ENCODE results near the gene PRKN.

Gene PRKN

GRCh38 chr6:162568266-162568665, 159.3 kb downstream of the PRKN start (continued):
- TF ChIP-seq REST (tag by site-specific recombination; IDR thresholded peaks at IDR 0.05) = no peak
- no peak for TF ChIP-seq ZNF214 (tag by site-specific recombination; IDR thresholded peaks at IDR 0.05; ENCODE audit: borderline replicate concordance)
- no peak for TF ChIP-seq ZNF362 (tag by site-specific recombination; IDR thresholded peaks at IDR 0.05)
- TF ChIP-seq ZNF404 (tag by site-specific recombination; IDR thresholded peaks at IDR 0.05) = no peak

- ChIA-PET CTCF (interaction anchor here (0.7 kb wide), 1 partner anchor 164 kb away, joined by 3 read pairs; no protein-coding TSS in a partner anchor), POLR2A (no interaction called here)
- no peak overlapping the region for H3K27ac ChIP-seq (ENCODE audit: extremely low read depth, low read depth, low read length)
- no peaks in the 10 kb centered on the region for H3K36me3 ChIP-seq (ENCODE audit: control insufficient read depth in 2 of 2, insufficient read depth in 1 of 2, low read length in 2 of 2)
- TF ChIP-seq ZNF670 (tag by site-specific recombination; IDR thresholded peaks at IDR 0.05; ENCODE audit: low read depth) = no peak
- no peak for TF ChIP-seq ZNF600 (tag by site-specific recombination; IDR thresholded peaks at IDR 0.05)
- no peak for TF ChIP-seq ZNF214 (tag by site-specific recombination; IDR thresholded peaks at IDR 0.05; ENCODE audit: borderline replicate concordance)
- no peak for TF ChIP-seq ZFP41 (tag by site-specific recombination; IDR thresholded peaks at IDR 0.05; ENCODE audit: borderline replicate concordance)
- TF ChIP-seq MYNN (tag by site-specific recombination; IDR thresholded peaks at IDR 0.05; ENCODE audit: borderline replicate concordance) = no peak
- no peak for TF ChIP-seq ZBTB11 (tag by site-specific recombination; conservative IDR thresholded peaks at IDR 0.05; ENCODE audit: low read depth)
- TF ChIP-seq ZNF626 (tag by site-specific recombination; IDR thresholded peaks at IDR 0.05) = no peak
- no peak for TF ChIP-seq ZNF391 (tag by site-specific recombination; IDR thresholded peaks at IDR 0.05; ENCODE audit: borderline replicate concordance, low read depth)
- TF ChIP-seq GLI4 (tag by site-specific recombination; IDR thresholded peaks at IDR 0.05) = no peak
- no peak for TF ChIP-seq ZNF571 (tag by site-specific recombination; IDR thresholded peaks at IDR 0.05)
- TF ChIP-seq ZNF677 (tag by site-specific recombination; IDR thresholded peaks at IDR 0.05) = no peak
- no peaks in the 10 kb centered on the region for H3K9me3 ChIP-seq (ENCODE audit: control insufficient read depth, insufficient read depth, low read depth, low read length)
- H3K4me3 ChIP-seq (ENCODE audit: low read depth, low read length) = no peak overlapping the region
- H3K4me1 ChIP-seq (ENCODE audit: control insufficient read depth, insufficient read depth, low read length) = no peaks in the 10 kb centered on the region
Observed at GRCh38 chr6:162562041-162562440, 165.5 kb downstream of the PRKN start.

GRCh38 chr6:162560891-162561290, 166.7 kb downstream of the PRKN start:
- H3K36me3 ChIP-seq (ENCODE audit: control insufficient read depth in 2 of 2, insufficient read depth in 1 of 2, low read length in 2 of 2) = no peaks in the 10 kb centered on the region
- H3K9me3 ChIP-seq (ENCODE audit: control insufficient read depth, insufficient read depth, low read depth, low read length) = no peaks in the 10 kb centered on the region
- no peak for TF ChIP-seq ZNF48 (tag by site-specific recombination; IDR thresholded peaks at IDR 0.05)
- TF ChIP-seq ZNF146 (tag by site-specific recombination; IDR thresholded peaks at IDR 0.05) = no peak
- TF ChIP-seq ZNF274 (IDR thresholded peaks at IDR 0.05; ENCODE audit: low read length) = no peak
- TF ChIP-seq ZNF274 (tag by site-specific recombination; IDR thresholded peaks at IDR 0.05; ENCODE audit: borderline replicate concordance) = no peak
- CTCF ChIA-PET = no interaction called here
- POLR2A ChIA-PET = no interaction called here
- no peak overlapping the region for H3K4me3 ChIP-seq (ENCODE audit: low read depth, low read length)
- no peaks in the 10 kb centered on the region for H3K4me1 ChIP-seq (ENCODE audit: control insufficient read depth, insufficient read depth, low read length)
- H3K27ac ChIP-seq (ENCODE audit: extremely low read depth, low read depth, low read length) = no peak overlapping the region
